HepG2 (cell line): ENCODE data around the gene JDP2. TPM values are rescaled to one million over a fixed set of nuclear protein-coding genes. Genes with fewer than 3 reads are reported as not detected.

Source experiments
- ATAC-seq: fragments of 200-7000 bp; cut with Tn5 transposase; 3 replicates; pipeline ENCODE4 v1.9.1; 2020; ENCODE audit warnings: mild to moderate bottlenecking, moderate library complexity
- BruUV-seq: library from RNA; stranded (reverse); fragments of 400-500 nt; replicated peaks from 2 replicates; lab custom pipeline; 2021; lab: Mats Ljungman, UMichigan
- CTCF ChIA-PET: fragments of 300-600 bp; formaldehyde crosslinking; extraction: SDS; loops from one replicate; lab custom pipeline; 2021; ENCODE audit warnings: low total read pairs, inconsistent platforms, low intra/inter-chr PET ratio; lab: Yijun Ruan, JAX
- POLR2A ChIA-PET: fragments of 350-600 bp; sonication (Branson Sonifier 250); formaldehyde crosslinking; loops from one replicate; lab custom pipeline; 2020; ENCODE audit warnings: antibody characterized with exemption, inconsistent platforms; lab: Yijun Ruan, JAX
- DNase-seq: peaks from one replicate; pipeline ENCODE4 v3.0.0-alpha.2; 2015; ENCODE audit warnings: low spot score
- FAIRE-seq: peaks from 3 replicates; lab custom pipeline; 2011; peaks lifted over from hg19 to GRCh38; lab: Jason Lieb, UNC
- H2AFZ ChIP-seq: one replicate; pipeline ENCODE4 v1.6.1; 2011; ENCODE audit warnings: low read length, inconsistent platforms
- H3K27ac ChIP-seq: fragments of 300-600 bp; 3 replicates; pipeline ENCODE4 v1.8.0; 2011; ENCODE audit warnings: mixed run types, mild to moderate bottlenecking, mixed read lengths, low read length, inconsistent platforms; ENCODE audit not compliant: insufficient read depth; ENCODE audit errors: extremely low read length
- H3K27me3 ChIP-seq, 2 experiments: fragments of 200-600 bp in 1 of 2; 2 replicates in 1 of 2; 3 replicates in 1 of 2; pipeline versions ENCODE4 v1.6.0 to v1.8.0; 2011; ENCODE audit warnings: low read length in 2 of 2, mild to moderate bottlenecking in 2 of 2, moderate library complexity in 2 of 2, inconsistent platforms in 1 of 2; ENCODE audit not compliant: insufficient read depth in 2 of 2, control insufficient read depth in 1 of 2
- H3K36me3 ChIP-seq, 2 experiments: fragments of 200-600 bp in 1 of 2; replicated peaks in 1 of 2; 2 replicates in 1 of 2; 3 replicates in 1 of 2; pipeline versions ENCODE4 v1.5.1 to v1.8.0; 2011; ENCODE audit warnings: low read length in 2 of 2, inconsistent platforms in 1 of 2; ENCODE audit not compliant: insufficient read depth in 2 of 2, control insufficient read depth in 1 of 2
- H3K4me1 ChIP-seq: 2 replicates; pipeline ENCODE4 v1.5.1; 2012; ENCODE audit warnings: low read length, inconsistent platforms; ENCODE audit not compliant: insufficient read depth
- H3K4me2 ChIP-seq: 2 replicates; pipeline ENCODE4 v1.6.0; 2011; ENCODE audit warnings: low read depth, low read length, inconsistent platforms
- H3K4me3 ChIP-seq, 3 experiments: fragments of 200-600 bp in 1 of 3; sonication (generic), shearing (Covaris generic) in 1 of 3; replicated peaks in 1 of 3; 2 replicates each; pipeline ENCODE4 v1.5.1; 2011 to 2016; ENCODE audit warnings: low read length in 3 of 3, inconsistent platforms in 2 of 3, low read depth in 2 of 3, mild to moderate bottlenecking in 2 of 3, control low read depth in 1 of 3, mixed read lengths in 1 of 3; ENCODE audit not compliant: insufficient read depth in 1 of 3
- H3K79me2 ChIP-seq: one replicate; pipeline ENCODE4 v1.6.1; 2011; ENCODE audit warnings: low read length, inconsistent platforms; ENCODE audit not compliant: insufficient read depth
- H3K9ac ChIP-seq: 2 replicates; pipeline ENCODE4 v1.6.0; 2011; ENCODE audit warnings: mild to moderate bottlenecking, low read depth, low read length, inconsistent platforms; ENCODE audit not compliant: insufficient read depth
- H3K9me3 ChIP-seq: 2 replicates; pipeline ENCODE4 v1.5.1; 2012; ENCODE audit warnings: mild to moderate bottlenecking, low read length
- H4K20me1 ChIP-seq: 2 replicates; pipeline ENCODE4 v1.6.0; 2011; ENCODE audit warnings: inconsistent platforms, mild to moderate bottlenecking, low read length, moderate library complexity; ENCODE audit not compliant: insufficient read depth
- JUNB ChIP-seq: sonication (generic); formaldehyde crosslinking; IDR thresholded peaks from 2 replicates; pipeline ENCODE4 v1.8.0; 2022; ENCODE audit warnings: missing genetic modification reagents, mild to moderate bottlenecking, borderline replicate concordance
- LCORL ChIP-seq, 2 experiments: fragments of 450-650 bp in 1 of 2; sonication (generic) in 1 of 2; formaldehyde crosslinking in 1 of 2; IDR thresholded peaks; 2 replicates each; pipeline versions ENCODE4 v1.5.0 to v1.6.1; 2017 to 2020; ENCODE audit warnings: antibody characterized with exemption in 1 of 2, missing genetic modification reagents in 1 of 2
- MATR3 ChIP-seq: sonication (generic); formaldehyde crosslinking; IDR thresholded peaks from 2 replicates; pipeline ENCODE4 v1.4.0; 2020; ENCODE audit warnings: missing genetic modification reagents
- MTF2 ChIP-seq: sonication (generic); formaldehyde crosslinking; IDR thresholded peaks from 2 replicates; pipeline ENCODE4 v1.5.0; 2020; ENCODE audit warnings: missing genetic modification reagents, borderline replicate concordance
- PHF20 ChIP-seq: sonication (generic); formaldehyde crosslinking; IDR thresholded peaks from 2 replicates; pipeline ENCODE4 v1.5.0; 2020; ENCODE audit warnings: mild to moderate bottlenecking, missing genetic modification reagents
- SOX6 ChIP-seq, 2 experiments: fragments of 450-650 bp in 1 of 2; sonication (generic) in 1 of 2; formaldehyde crosslinking in 1 of 2; IDR thresholded peaks; 2 replicates each; pipeline versions ENCODE4 v1.4.0 to v1.6.1; 2017 to 2020; ENCODE audit warnings: antibody characterized with exemption in 1 of 2, mild to moderate bottlenecking in 1 of 2, missing genetic modification reagents in 1 of 2
- SYNCRIP ChIP-seq: fragments of 200-400 bp; formaldehyde crosslinking; IDR thresholded peaks from 2 replicates; pipeline ENCODE4 v1.6.1; 2018; ENCODE audit warnings: mild to moderate bottlenecking, low read depth, low read length; ENCODE audit not compliant: insufficient read depth
- TFDP2 ChIP-seq: sonication (generic); formaldehyde crosslinking; IDR thresholded peaks from 2 replicates; pipeline ENCODE4 v1.4.0; 2020; ENCODE audit warnings: missing genetic modification reagents
- ZNF136 ChIP-seq: sonication (generic); formaldehyde crosslinking; IDR thresholded peaks from 2 replicates; pipeline ENCODE4 v1.8.1; 2022; ENCODE audit warnings: low read depth, mild to moderate bottlenecking, moderate library complexity, missing genetic modification reagents
- ZNF24 ChIP-seq: fragments of 450-650 bp; IDR thresholded peaks from 2 replicates; pipeline ENCODE4 v1.6.1; 2017; ENCODE audit warnings: antibody characterized with exemption, mild to moderate bottlenecking
- ZNF501 ChIP-seq: sonication (generic); formaldehyde crosslinking; IDR thresholded peaks from 2 replicates; pipeline ENCODE4 v1.5.1; 2020; ENCODE audit warnings: mild to moderate bottlenecking, moderate library complexity, missing genetic modification reagents
- ZNF543 ChIP-seq: sonication (generic); formaldehyde crosslinking; IDR thresholded peaks from 2 replicates; pipeline ENCODE4 v1.4.0; 2020; ENCODE audit warnings: mild to moderate bottlenecking, missing genetic modification reagents
- WGBS: methylation state at CpG from one replicate; pipeline ENCODE4 v1.1.6; 2017; ENCODE audit warnings: low lambda C conversion rate; 5-methylcytosine and 5-hydroxymethylcytosine counted together
- in situ Hi-C: cut with HindIII; loops from 2 replicates; pipeline ENCODE4 v1.10.0; 2017; ENCODE audit warnings: low pct_unique_long_range_greater_than_20kb; ENCODE audit not compliant: extremely low pct_ligation_motif_present
- intact Hi-C: fragments of 100-400 bp; cut with micrococcal nuclease; formaldehyde crosslinking; loops from one replicate; pipeline ENCODE4 v1.10.0; 2022; ENCODE audit not compliant: unreplicated experiment
- polyA plus RNA-seq, 8 experiments: library from polyadenylated mRNA; depleted of rRNA in 3 of 8; stranded (reverse) in 7 of 8; unstranded in 1 of 8; fragments of >200 nt; fragmentation: Illumina TruSeq in 4 of 8; extraction: Trizol in 4 of 8; gene quantifications; 2 replicates each; pipeline versions ENCODE4 v1.2.1 to v1.2.3, GENCODE V29; 2011 to 2016; ENCODE audit warnings: low read depth in 4 of 8, missing spikeins in 1 of 8, mixed read lengths in 1 of 8; ENCODE audit not compliant: insufficient read depth in 1 of 8
- total RNA-seq, 5 experiments: library from RNA; depleted of rRNA; stranded (reverse); fragments of >200 nt; fragmentation: Illumina TruSeq; extraction: Trizol; gene quantifications; 2 replicates each; pipeline ENCODE4 v1.2.3, GENCODE V29; 2016; ENCODE audit warnings: low read depth in 1 of 5
- TF ChIP-seq, protein P1 (sequence below): IDR thresholded peaks from 2 replicates; pipeline ENCODE4 v1.6.1; 2016

The JDP2 gene
- total and polyA plus RNA-seq, 2 of the 13 experiments (the other 11 are each of a cell fraction or from before 2014, with no cell fraction given), result 8.0 to 8.9 TPM

GRCh38 chr14:75494896-75495295 is 67.1 kb downstream of the JDP2 start (continued):
- TF ChIP-seq ZNF543 (CRISPR knock-in tag) (no peak), PHF20 (CRISPR knock-in tag) (no peak), JUNB (CRISPR knock-in tag) (no peak), ZNF501 (CRISPR knock-in tag) (no peak), TFDP2 (CRISPR knock-in tag) (no peak), MATR3 (CRISPR knock-in tag) (no peak), SOX6 (IDR thresholded peaks at IDR 0.05) (no peak), SOX6 (CRISPR knock-in tag; IDR thresholded peaks at IDR 0.05) (no peak), LCORL (IDR thresholded peaks at IDR 0.05) (no peak), LCORL (CRISPR knock-in tag; IDR thresholded peaks at IDR 0.05) (no peak)

DNA sequence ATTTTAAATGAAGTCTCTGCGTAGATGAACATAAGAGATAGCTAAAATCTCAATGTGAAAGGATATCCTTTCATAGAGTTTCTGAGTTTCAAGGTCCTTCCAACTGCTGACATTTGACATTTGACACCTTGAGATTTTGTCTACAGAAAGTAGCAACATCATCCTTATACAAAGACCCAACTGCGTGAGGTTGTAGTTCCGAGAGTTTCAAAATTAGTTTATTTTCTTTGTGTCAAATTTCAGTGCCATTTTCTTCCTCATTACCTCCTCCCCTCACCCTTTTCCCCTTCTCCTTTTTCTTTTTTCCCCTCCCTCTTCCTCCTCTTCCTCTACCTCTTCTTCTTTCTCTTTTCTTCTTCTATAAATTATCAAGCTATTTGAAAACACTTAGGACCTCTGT is 67.6 kb downstream of the JDP2 start:
- Histone ChIP-seq H3K4me1 (no peaks in the 10 kb centered on the region), H2AFZ (no peak overlapping the region), H3K9ac (no peak overlapping the region), H3K9me3 (no peaks in the 10 kb centered on the region), H3K4me3 (no peak overlapping the region), H3K79me2 (no peaks in the 10 kb centered on the region), H3K36me3 (no peaks in the 10 kb centered on the region), H3K27ac (no peak overlapping the region), H4K20me1 (no peaks in the 10 kb centered on the region), H3K4me2 (no peak overlapping the region), H3K27me3 (no peaks in the 10 kb centered on the region; a peak in 2 of 5 replicates)
- DNase-seq (no peak), ATAC-seq (no peak), FAIRE-seq (no peak)
- CTCF ChIA-PET, result no interaction called here
- POLR2A ChIA-PET, result no interaction called here
- WGBS, result 10% methylated on average over 3 of the region's 3 CpGs
- TF ChIP-seq ZNF24 (no peak), MTF2 (CRISPR knock-in tag) (no peak), ZNF136 (CRISPR knock-in tag) (no peak), SYNCRIP (no peak)
- TF ChIP-seq, protein P1, sequence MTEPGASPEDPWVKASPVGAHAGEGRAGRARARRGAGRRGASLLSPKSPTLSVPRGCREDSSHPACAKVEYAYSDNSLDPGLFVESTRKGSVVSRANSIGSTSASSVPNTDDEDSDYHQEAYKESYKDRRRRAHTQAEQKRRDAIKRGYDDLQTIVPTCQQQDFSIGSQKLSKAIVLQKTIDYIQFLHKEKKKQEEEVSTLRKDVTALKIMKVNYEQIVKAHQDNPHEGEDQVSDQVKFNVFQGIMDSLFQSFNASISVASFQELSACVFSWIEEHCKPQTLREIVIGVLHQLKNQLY, result no peak
- no TSS peak for BruUV-seq
- intact Hi-C loops, result no loop called here
- in situ Hi-C loops, result no loop called here
